ENCODE results near the gene CTSD.

Gene CTSD

GRCh38 chr11:1747753-1748635, 15.7 kb downstream of the CTSD start:
- TF ChIP-seq CTCF (IDR thresholded peaks at IDR 0.05; ENCODE audit: low read depth, low read length): no peak
- no peak for DNase-seq (ENCODE audit: low read depth, low spot score)
- in situ Hi-C loops (cut with HindIII; ENCODE audit: low sequenced_read_pairs): no loop called here
- H3K4me3 ChIP-seq (ENCODE audit: low read depth, low read length): peak overlapping the region; percentile 48

- in situ Hi-C loops (cut with HindIII; ENCODE audit: low sequenced_read_pairs): no loop called here
- no peak for TF ChIP-seq CTCF (IDR thresholded peaks at IDR 0.05; ENCODE audit: low read depth, low read length)
- H3K4me3 ChIP-seq (ENCODE audit: low read depth, low read length): peak overlapping the region; percentile 48
- no peak for DNase-seq (ENCODE audit: low read depth, low spot score)
Measured at GRCh38 chr11:1746956-1747752, 16.6 kb downstream of the CTSD start.

GRCh38 chr11:1746511-1746931, 17.2 kb downstream of the CTSD start:
- DNase-seq (ENCODE audit: low read depth, low spot score): no peak
- no peak overlapping the region for H3K4me3 ChIP-seq (ENCODE audit: low read depth, low read length)
- in situ Hi-C loops (cut with HindIII; ENCODE audit: low sequenced_read_pairs): no loop called here
- no peak for TF ChIP-seq CTCF (IDR thresholded peaks at IDR 0.05; ENCODE audit: low read depth, low read length)

GRCh38 chr11:1745701-1746320, 17.9 kb downstream of the CTSD start:
- H3K4me3 ChIP-seq (ENCODE audit: low read depth, low read length): no peak overlapping the region
- no peak for DNase-seq (ENCODE audit: low read depth, low spot score)
- in situ Hi-C loops (cut with HindIII; ENCODE audit: low sequenced_read_pairs): no loop called here
- TF ChIP-seq CTCF (IDR thresholded peaks at IDR 0.05; ENCODE audit: low read depth, low read length): no peak

GRCh38 chr11:1744891-1745700, 18.6 kb downstream of the CTSD start:
- DNase-seq (ENCODE audit: low read depth, low spot score): no peak
- in situ Hi-C loops (cut with HindIII; ENCODE audit: low sequenced_read_pairs): no loop called here
- no peak overlapping the region for H3K4me3 ChIP-seq (ENCODE audit: low read depth, low read length)
- TF ChIP-seq CTCF (IDR thresholded peaks at IDR 0.05; ENCODE audit: low read depth, low read length): no peak
